HG03175 (cell line): ENCODE results near the gene TCF12.
"Not testable (repeated sequence)": the region's sequence is repeated elsewhere in the genome, so short reads cannot be mapped to it uniquely, and the experiment has no call there.

ENCODE experiments used
- ATAC-seq: cut with Tn5 transposase; IDR thresholded peaks from one replicate; pipeline ENCODE4 v1.9.1; 2021; ENCODE audit warnings: mild to moderate bottlenecking, moderate library complexity; ENCODE audit not compliant: unreplicated experiment

Gene TCF12

DNA sequence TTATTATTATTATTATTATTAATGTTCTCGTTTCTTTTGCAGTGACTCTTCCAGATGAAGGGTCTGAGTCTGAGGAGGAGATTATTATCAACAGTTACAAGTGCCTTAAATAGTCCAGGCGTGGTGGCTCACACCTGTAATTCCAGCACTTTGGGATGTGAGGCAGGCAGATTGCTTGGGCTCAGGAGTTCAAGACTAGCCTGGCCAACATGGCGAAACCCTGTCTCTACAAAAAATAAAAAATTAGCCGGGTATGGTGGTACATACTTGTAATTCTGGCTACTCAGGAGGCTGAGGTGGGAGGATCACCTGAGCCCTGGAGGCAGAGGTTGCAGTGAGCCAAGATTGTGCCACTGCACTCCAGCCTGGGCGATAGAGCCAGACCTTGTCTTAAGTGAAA, 96.5 kb downstream of the TCF12 start:
- ATAC-seq, result not testable (repeated sequence)

DNA sequence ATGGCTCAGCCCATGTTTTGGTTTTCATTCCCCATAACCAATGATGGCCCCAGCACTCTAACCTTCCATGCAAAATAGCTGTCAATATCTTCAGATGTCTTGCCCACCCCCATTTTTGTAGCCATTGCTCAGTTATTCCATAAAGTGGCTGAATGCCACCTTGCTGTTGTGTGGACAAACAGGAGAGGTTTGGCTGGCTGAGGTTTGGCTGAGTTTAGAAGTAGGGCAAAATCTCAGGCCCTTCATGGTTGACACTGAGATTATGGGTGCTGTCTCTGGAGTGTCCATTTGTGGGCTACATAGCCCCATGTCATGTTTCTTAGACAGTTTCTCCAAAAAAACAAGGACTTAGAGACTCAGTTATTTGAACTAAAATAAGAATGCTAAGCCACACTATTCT, 96.9 kb downstream of the TCF12 start:
- ATAC-seq, result no peak

DNA sequence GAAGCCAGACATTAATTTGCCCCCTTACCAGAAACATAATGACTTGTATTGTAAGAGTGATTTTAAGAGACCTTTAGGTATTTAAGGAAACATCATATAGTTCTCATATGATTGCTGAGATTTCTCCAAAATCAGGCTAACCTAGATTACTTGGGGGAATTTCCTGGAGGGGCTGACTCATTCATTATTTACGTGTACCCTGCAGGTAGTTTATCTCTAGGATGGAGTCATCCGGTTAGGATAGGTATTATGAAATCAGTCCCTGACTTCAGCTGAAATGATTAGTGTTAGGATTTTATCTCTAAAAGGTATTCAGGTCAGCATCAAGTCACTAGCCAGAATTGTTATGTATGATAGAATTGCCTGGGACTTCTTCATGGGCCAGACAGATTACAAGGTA, 97.5 kb downstream of the TCF12 start:
- no peak for ATAC-seq

DNA sequence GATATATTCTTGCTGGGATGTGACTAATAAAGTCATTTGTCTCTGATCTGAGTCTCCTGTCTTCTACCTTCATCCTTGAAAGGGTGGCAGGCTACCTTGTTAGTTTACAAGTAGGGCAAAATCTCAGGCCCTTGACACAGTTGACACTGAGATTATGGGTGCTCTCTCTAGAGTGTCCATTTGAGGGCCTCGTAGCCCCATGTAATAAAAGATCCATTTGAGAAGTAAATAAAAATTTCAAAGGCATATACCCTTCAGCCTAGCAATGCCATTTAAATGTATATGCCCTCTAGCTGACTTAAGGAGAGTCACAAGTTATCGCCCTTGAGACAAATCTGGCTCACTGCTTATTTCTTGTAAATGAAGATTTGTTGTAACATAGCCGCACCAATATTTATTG, 98.6 kb downstream of the TCF12 start:
- ATAC-seq, result no peak

DNA sequence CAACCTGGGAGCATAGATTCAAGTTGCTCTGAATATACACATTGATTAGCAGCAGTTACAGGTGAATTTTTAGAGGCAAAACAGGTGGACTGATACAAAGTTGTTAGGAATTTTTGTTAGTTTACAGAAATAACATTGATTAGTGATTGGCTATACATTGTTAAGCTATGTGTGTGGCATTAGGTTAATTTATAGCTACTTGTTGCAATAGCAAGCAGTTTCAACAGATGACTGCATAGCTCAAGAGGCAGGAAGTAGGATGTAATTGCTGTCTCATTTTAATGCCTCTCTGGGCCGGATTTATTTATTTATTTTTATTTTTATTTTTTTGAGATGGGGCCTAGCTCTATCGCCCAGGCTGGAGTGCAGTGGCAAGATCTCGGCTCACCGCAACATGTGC, 99.7 kb downstream of the TCF12 start:
- no peak for ATAC-seq

DNA sequence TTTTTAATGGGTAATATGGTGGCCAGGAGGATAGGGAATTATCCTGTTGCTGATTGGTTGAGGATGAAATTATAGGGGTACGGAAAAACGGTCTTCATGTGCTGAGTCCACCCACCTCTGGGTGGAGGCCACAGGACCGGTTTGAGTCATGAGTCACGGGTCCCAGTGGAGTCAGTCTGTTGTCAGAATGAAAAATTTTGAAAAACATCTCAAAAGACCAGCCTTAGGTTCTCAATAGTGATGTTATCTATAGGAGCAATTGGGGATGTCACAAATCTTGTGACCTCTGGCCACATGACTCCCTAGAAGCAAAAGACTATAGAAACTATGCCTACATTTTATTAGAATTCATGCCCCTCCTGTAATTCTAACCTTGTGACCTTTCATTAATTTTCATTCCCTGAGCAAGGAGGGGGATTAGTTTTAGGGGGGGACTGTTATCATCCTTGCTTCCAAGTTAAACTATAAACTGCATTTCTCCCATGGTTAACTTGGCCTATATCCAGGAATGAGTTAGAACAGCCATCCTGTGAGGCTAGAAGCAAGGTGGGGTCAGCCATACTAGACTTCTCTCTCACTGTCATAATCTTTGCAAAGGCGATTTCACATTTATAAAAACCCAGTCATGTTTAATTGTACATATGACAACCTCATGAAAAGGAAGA, 101.2 kb downstream of the TCF12 start:
- ATAC-seq, result no peak

DNA sequence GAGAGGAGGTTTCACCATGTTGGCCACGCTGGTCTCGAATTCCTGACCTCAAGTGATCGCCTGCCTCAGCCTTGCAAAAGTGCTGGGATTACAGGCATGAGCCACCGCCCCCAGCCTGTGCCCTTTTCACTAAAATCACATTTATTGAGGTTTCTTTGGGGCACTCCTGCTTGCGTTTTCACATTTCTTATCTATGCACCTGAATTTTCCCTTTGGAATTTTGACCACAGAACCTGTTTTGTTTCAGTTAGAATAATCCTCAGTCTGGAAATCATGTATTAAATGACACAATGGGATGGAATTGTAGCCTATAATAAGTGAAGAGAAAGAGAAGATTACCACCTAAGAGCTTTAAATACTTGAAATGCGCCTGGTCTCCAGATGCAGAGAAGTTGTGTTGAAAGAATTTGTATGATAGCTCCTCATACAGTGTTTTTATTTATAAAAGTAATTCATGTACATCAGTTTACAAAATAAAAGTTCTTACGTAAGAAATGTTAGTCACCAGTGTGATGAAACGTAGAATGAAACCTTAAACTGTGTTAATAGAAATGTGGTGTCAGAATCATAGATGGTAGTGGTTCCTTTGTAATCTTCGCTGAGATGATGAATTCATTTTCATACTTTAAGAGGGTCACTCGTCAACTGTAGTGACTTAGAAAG, 107.0 kb downstream of the TCF12 start:
- no peak for ATAC-seq

DNA sequence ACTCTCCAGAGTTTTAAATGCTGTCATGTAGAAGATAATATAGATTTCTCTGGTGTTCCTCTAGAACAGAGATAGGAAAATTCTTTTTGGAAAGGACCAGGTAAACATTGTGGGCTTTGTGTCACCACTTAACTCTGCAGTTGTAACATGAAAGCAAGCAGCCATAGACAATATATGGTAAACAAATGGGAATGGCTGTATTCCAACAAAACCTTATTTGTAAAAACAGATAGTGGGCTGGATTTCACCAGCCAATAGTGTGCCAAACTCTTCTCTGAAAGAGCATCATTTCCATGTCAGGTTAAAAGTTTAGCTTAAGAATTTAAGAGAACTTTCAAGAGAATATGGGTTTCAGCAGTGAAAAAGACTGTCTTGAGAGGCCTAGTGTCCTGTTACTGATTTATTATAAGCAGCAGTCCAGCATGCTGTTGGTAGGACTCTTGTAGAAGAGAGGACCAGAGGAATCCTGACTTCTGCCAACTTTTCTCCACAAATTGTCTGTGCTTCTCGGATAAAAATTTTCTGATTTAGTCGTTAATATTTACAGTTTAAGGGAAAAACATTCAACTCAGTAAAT, 107.7 kb downstream of the TCF12 start:
- ATAC-seq, result no peak

DNA sequence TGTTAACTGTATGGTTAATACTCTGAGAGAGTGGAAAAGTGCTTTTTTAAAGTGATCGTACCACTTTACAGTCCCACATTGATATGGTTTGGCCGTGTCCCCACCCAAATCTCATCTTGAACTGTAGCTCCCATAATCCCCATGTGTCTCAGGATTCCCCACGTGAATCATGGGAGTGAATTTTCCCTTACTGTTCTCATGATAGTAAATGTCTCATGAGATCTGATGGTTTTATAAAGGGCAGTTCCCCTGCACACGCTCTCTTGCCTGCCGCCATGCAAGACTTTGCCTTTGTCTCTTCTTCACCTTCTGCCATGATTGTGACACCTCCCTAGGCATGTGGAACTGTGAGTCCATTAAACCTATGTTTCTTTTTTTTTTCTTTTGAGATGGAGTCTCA, 109.2 kb downstream of the TCF12 start:
- no peak for ATAC-seq

DNA sequence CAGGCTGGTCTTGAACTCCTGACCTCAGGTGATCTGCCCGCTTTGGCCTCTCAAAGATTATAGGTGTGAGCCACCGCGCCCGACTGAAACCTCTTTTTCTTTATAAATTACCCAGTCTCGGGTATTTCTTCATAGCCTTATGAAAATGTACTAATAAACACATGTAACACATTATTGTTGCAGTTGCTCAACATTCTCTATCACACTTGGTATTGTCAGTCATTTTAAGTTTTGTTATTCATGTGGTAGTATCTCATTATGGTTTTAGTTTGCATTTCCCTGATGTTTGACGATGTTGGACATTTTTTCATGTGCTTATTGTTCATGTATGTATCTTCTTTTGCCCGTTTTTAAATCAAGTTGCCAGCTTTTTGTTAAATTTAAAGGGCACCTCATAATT, 109.7 kb downstream of the TCF12 start:
- ATAC-seq, result no peak

DNA sequence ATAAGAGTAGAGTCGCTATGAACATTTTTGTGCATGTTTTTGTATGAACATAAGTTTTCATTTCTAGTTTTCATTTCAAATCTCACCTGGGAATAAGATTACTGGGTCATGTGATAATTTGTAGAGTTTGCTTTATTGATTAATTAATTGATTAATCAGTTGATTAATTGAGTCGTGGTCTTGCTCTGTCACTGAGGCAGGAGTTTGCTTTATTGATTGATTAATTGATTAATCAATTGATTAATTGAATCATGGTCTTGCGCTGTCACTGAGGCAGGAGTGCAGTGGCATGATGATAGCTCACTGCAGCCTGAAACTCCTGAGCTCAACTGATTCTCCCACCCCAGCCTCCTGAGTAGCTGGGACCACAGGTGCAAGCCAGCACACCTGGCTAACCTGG, 111.6 kb downstream of the TCF12 start:
- no peak for ATAC-seq

DNA sequence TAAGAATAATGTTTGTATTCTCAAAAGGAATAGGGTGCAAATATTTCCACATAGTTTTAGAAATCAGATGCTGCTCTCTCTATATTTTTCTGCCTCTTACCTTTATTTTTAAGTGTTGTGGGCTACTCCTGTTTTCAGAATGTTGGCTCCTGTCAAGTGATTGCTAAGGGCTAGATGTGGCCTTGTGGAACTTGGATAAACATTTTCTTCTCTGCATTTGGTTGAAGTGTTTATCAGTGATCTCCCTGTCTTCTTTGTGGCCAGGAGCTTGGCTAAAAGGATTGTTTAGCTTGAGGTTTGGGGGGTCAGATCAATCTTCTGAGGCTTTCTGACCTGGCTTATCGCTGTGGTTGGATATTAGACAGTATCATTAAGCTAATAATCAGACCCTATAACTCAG, 112.6 kb downstream of the TCF12 start:
- no peak for ATAC-seq

DNA sequence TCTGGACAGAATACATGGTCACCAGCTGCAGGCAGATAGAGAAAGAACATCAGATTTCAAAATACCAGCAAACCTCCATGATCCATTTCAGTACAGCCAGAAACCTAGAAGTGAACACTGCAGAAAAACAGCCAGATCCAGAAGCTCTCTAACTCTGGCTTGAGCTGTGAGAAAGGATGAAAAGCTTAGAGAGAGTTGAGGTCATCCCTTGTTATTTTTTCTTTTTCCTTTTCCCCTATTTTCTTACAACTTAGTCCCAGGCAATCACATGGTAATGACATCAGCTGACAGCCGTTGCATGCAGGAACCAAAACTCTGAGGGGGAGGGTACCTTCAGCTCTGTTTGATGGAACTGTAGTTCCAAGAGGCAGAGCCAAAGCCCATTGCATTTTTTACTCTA, 113.2 kb downstream of the TCF12 start:
- ATAC-seq, result no peak

DNA sequence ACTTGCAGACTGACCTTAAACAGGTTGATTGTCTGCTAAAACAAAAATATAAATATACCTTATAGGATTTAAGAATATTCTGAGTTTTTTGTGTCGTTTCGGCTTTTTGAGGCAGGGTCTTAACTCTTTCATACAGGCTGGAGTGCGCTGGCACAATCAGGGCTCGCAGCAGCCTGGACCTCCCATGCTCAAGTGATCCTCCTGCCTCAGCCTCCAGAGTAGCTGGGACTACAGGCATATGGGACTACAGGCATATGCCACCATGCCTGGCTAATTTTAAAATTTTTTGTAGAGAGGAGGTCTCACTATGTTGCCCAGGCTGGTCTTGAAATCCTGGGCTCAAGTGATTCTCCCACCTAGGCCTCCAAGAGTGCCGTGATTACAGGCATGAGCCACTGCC, 113.9 kb downstream of the TCF12 start:
- no peak for ATAC-seq

DNA sequence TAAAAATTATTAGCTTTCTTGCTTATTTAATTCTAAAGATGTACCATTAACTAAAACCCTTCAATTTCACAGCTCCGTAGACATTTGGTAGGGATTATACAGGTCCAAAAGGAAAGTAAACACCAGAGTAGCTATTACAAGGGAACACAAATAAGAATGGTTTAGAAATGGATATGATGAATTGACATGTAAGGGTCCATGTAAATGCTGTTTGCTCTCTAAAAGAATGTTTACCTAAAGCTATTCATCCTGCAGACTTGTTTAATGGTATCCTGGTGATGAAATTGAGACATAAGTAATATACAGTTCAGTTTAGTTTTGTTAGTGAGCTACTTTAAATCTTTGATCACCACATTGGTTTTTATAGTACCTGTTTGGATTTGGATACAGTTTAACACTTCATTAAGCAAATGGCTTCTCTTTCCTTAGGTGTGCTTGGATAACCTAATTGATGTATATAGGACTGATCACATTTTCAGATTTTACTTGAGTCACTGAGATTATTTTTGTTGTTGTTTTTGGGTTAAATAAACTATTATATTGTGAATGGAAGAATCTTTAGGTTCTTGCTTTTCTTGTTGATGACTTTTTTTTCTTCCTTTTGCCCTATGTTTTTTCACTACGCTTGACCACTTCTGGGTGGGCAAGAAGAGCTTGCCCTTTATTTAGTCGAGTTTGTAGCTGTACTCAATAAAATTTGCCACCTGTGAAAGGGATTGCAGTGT, 115.4 kb downstream of the TCF12 start:
- no peak for ATAC-seq

DNA sequence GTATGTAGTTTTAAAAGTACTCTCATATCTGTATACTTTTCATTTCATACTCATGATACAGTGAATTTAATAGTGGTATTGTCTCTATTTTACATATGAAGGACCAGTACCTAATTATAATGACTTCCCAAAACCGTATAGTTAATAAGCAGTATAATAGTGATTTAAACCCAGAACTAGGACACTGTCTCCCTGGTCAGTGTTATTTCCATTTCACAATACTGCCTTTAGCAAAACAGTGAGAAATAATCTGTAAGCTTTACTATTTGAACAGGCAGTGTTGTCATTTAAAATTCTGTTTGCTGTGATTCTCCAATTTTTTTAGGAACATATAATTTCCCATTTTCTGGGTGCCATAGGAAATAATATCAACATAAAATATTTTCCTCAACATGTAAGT, 116.2 kb downstream of the TCF12 start:
- no peak for ATAC-seq

DNA sequence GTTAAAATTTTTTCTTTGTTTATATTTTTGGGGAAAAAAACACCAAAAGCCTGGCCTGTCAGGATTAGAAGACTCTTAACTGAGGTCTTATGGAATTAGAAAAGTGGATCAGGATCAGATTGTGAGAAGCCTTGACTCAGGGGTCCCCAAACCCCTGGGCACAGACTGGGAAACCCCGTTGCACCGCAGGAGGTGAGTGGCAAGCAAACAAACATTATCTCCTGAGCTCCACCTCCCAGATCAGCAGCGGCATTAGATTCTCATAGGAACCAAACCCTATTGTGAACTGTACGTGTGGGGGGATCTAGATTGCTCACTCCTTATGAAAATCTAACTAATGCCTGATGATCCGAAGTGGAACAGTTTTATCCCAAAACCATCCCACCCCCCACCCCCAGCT, 117.2 kb downstream of the TCF12 start:
- no peak for ATAC-seq

DNA sequence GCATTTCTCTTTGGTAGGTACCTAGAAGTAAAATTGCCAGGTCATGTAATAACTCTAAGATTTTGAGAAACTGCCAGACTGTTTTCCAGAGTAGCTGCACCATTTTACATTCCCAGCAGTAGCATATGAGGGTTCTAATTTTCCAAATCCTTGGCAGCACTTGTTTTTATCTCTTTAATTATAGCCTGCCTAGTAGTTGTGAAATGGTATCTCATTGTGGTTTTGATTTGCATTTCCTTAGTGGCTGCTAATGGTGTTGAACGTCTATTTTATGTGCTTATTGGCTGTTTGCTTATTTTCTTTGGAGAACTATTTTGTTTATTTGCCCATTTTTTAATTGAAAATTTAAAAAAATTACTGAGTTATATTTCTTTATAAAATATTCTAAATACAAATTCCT, 117.9 kb downstream of the TCF12 start:
- no peak for ATAC-seq

DNA sequence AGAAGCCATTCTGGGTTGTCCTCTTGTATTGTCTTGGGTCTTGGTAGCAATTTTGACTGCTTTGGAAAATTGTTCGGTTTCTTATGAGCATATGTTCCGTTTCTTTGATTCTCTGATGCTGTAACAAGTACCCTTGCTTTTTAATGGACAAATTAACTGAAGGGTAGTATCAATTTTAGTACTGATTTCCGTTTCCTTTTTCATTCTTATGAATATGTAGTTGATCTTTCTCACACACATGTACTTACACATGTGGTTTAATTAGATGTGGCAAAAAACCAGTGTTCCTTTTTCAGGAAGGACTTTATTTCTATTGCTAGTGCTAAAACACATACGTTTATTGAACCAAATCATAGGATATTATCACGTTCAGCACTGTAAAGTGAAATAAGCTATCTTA, 119.1 kb downstream of the TCF12 start:
- no peak for ATAC-seq

DNA sequence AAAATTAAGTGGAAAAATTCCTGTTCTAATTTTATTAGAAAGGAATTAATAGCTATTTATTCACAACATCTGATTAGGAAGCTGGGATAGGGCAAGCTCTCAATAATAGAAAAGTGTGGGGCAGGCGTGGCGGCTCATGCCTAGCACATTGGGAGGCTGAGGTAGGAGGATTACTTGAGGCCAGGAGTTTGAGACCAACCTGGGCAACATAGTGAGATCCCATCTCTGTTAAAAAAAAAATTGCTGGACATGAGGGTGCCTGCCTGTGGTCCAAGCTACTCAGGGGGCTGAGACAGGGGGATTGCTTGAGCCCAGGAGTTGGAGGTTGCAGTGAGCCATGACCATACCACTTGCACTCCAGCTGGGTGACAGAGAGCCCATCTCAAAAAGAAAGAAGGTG, 119.6 kb downstream of the TCF12 start:
- ATAC-seq, result no peak

DNA sequence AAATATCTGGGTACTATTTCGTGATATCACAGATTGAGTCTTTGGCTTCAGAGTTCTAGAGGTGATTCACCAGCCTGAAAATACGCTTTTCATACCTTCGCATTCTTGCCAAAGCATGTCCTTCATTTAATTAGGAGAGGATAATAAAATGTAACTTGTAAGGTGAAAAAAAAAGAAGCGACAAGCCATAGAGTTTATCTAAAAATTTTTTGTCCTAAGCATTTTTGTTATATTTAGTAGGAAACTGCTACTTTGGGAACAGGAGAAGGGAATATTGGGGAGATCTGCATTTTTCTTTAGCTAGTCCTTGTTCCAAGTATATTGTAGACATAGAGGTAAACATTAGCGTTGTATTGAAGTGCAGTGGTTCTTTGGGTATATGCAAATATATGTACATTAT, 120.1 kb downstream of the TCF12 start:
- ATAC-seq, result no peak

DNA sequence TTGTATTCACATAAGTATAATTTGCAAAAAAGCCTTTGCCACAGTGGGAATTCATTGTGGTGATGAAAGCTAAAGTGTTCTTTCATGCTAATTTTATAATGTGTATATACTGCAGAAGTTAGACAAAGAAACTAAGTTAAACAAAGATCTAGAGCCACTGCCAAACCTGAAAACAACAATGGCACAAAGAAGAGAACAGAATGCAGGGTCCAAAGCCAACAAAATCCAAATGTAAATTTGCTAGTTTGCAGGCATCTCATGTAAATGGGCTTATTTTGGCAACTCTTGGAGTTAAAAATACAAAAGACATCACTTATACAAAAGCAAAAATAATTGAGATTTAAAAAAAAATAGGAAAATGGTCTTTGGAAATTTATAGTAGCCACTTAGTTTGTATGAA, 123.0 kb downstream of the TCF12 start:
- no peak for ATAC-seq
